ENCODE data around the gene GPS1.

The GPS1 gene

DNA sequence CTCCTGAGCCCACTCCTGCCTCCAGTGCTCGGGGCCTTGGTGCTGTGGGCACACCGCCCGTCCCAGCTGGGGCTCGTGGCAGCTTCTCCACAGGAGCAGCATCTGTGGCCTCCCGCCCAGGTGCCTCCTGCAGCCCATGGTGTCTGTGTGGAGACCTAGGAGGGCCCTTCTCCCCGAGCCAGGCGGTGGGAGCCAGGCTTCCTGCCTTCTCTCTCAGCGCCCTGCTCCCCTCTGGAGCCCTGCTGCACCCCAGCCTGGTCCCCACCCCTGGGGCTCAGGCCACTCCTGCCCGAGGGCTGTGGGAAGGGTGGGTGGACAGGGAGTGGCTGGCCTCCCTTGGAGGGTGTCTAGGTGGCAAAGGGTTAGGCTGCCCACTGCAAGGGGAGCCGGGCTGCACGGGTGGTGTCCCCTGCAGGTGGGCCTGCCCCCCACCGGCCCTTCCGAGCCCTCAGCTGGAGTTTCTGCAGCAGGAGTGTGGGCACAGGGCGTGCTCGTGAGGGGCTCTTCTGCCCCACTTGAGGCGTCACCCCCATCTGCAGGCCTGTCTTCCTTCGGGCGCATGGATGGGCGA is 40.0 kb upstream of the GPS1 start:
- no peak for DNase-seq (ENCODE audit: low spot score)
- in situ Hi-C loops (cut with MboI; ENCODE audit: low pct_unique_long_range_greater_than_20kb, low sequenced_read_pairs, unreplicated experiment): no loop called here
- no peak for TF ChIP-seq CTCF (IDR thresholded peaks at IDR 0.05; ENCODE audit: extremely low read depth, insufficient read depth, missing control alignments)

GRCh38 chr17:82012261-82012639 is 39.4 kb upstream of the GPS1 start:
- TF ChIP-seq CTCF (IDR thresholded peaks at IDR 0.05; ENCODE audit: extremely low read depth, insufficient read depth, missing control alignments): no peak
- in situ Hi-C loops (cut with MboI; ENCODE audit: low pct_unique_long_range_greater_than_20kb, low sequenced_read_pairs, unreplicated experiment): no loop called here

DNA sequence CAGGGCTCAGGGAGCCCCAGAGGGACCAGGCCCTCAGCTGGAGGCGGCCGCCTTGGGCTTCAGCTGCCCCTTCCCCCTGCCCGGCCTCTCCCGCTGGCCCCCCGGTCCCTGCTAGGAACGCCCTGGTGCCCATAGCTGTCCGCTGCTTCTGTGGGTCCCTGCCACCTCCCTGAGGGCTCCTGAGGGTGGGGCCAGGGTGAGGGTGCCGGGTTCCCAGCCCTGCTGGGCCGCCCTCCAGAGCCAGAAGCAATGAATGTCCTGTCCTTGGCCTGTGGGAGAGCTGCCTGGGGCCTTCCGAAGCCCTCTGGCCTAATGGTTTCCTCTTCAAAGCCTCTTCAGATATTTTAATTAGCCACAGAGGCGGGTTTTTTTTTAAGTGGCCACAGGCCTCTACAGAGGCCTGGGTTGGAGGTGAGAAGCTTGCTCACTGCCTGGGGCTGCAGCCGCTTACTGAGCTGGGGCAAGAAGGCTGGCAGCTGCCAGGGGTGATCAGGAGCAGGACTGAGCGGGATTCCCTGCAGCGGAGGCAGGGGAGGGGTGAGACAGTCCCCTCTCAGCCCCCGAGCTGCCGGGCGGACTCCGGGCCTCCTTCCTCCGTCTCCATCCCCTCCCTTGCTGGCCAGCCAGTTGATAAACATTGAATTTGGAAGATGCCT is 38.9 kb upstream of the GPS1 start:
- DNase-seq (ENCODE audit: low spot score): no peak
- no peak for TF ChIP-seq CTCF (IDR thresholded peaks at IDR 0.05; ENCODE audit: extremely low read depth, insufficient read depth, missing control alignments)
- in situ Hi-C loops (cut with MboI; ENCODE audit: low pct_unique_long_range_greater_than_20kb, low sequenced_read_pairs, unreplicated experiment): no loop called here

More at GRCh38 chr17:82012261-82012639, 39.4 kb upstream of the GPS1 start:
- no peak for DNase-seq (ENCODE audit: low spot score)

GRCh38 chr17:82013341-82013740 is 38.4 kb upstream of the GPS1 start:
- DNase-seq (ENCODE audit: low spot score): no peak
- in situ Hi-C loops (cut with MboI; ENCODE audit: low pct_unique_long_range_greater_than_20kb, low sequenced_read_pairs, unreplicated experiment): no loop called here
- no peak for TF ChIP-seq CTCF (IDR thresholded peaks at IDR 0.05; ENCODE audit: extremely low read depth, insufficient read depth, missing control alignments)

GRCh38 chr17:82013772-82014321 is 37.9 kb upstream of the GPS1 start:
- no peak for TF ChIP-seq CTCF (IDR thresholded peaks at IDR 0.05; ENCODE audit: extremely low read depth, insufficient read depth, missing control alignments)
- DNase-seq (ENCODE audit: low spot score): no peak
- in situ Hi-C loops (cut with MboI; ENCODE audit: low pct_unique_long_range_greater_than_20kb, low sequenced_read_pairs, unreplicated experiment): no loop called here

DNA sequence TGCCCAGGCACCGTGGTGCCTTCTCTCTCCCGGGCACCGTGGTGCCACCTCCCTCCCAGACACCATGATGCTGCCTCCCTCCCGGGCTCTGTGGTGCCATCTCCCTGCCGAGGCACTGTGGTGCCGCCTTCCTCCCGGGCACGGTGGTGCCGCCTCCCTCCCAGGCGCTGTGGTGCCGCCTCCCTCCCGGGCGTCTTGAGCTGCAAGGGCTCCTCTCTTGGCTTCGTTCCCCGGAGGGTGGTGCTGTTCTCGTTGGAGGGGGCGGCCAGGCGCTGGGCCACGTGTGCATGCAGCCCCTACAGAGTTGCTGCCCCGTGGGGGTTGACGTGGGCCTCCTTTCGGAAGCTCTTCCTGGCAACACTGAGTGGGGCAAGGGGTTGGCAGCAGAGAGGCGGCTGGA is 37.3 kb upstream of the GPS1 start:
- TF ChIP-seq CTCF (IDR thresholded peaks at IDR 0.05; ENCODE audit: extremely low read depth, insufficient read depth, missing control alignments): no peak
- DNase-seq (ENCODE audit: low spot score): no peak
- in situ Hi-C loops (cut with MboI; ENCODE audit: low pct_unique_long_range_greater_than_20kb, low sequenced_read_pairs, unreplicated experiment): no loop called here
